Liver (tissue), 9 donors: ENCODE data around the gene FPR1. TPM values are rescaled to one million over a fixed set of nuclear protein-coding genes. Genes with fewer than 3 reads are reported as not detected.

ENCODE experiments used
- DNase-seq: peaks from one replicate; pipeline ENCODE4 v3.0.0-alpha.2; 2017; ENCODE audit warnings: low spot score
- H3K27ac ChIP-seq, 2 donors: one replicate each; pipeline ENCODE4 v1.7.0; 2013; ENCODE audit warnings: inconsistent platforms in 2 of 2, low read length in 2 of 2, control low read depth in 1 of 2, low read depth in 1 of 2, mild to moderate bottlenecking in 1 of 2
- H3K27me3 ChIP-seq, 4 donors: one replicate each; pipeline versions ENCODE4 v1.6.1 to v1.7.0; 2013; ENCODE audit warnings: low read length in 3 of 4, inconsistent platforms in 1 of 4, mild to moderate bottlenecking in 1 of 4, moderate library complexity in 1 of 4; ENCODE audit not compliant: control insufficient read depth in 4 of 4, insufficient read depth in 4 of 4
- H3K36me3 ChIP-seq, 4 donors: one replicate each; pipeline versions ENCODE4 v1.6.1 to v1.7.0; 2013; ENCODE audit warnings: low read length in 3 of 4, mild to moderate bottlenecking in 3 of 4, low read depth in 1 of 4, moderate library complexity in 1 of 4; ENCODE audit not compliant: control insufficient read depth in 4 of 4, insufficient read depth in 3 of 4
- H3K4me1 ChIP-seq, 4 donors: one replicate each; pipeline versions ENCODE4 v1.6.1 to v1.7.0; 2013; ENCODE audit warnings: low read length in 3 of 4, mild to moderate bottlenecking in 3 of 4, moderate library complexity in 1 of 4; ENCODE audit not compliant: control insufficient read depth in 4 of 4, insufficient read depth in 4 of 4
- H3K4me3 ChIP-seq, 3 donors: one replicate each; pipeline versions ENCODE4 v1.6.1 to v1.7.0; 2013; ENCODE audit warnings: low read length in 3 of 3, control low read depth in 1 of 3, low read depth in 1 of 3, mild to moderate bottlenecking in 1 of 3
- H3K9ac ChIP-seq, 2 donors: one replicate each; pipeline ENCODE4 v1.7.0; 2013; ENCODE audit warnings: low read length in 2 of 2, mild to moderate bottlenecking in 2 of 2, moderate library complexity in 2 of 2, control low read depth in 1 of 2, low read depth in 1 of 2
- H3K9me3 ChIP-seq, 4 donors: one replicate each; pipeline versions ENCODE4 v1.6.1 to v1.7.0; 2013; ENCODE audit warnings: low read length in 3 of 4; ENCODE audit not compliant: control insufficient read depth in 4 of 4
- ATF3 ChIP-seq: IDR thresholded peaks from 2 replicates; pipeline ENCODE4 v1.6.1; 2016; ENCODE audit warnings: antibody characterized with exemption
- CTCF ChIP-seq: fragments of 150-350 bp; IDR thresholded peaks from 2 replicates; pipeline ENCODE4 v1.5.1; 2017; ENCODE audit warnings: improper control_type of control experiment, low read depth, low read length; ENCODE audit not compliant: missing input control
- EGR1 ChIP-seq, 2 donors: IDR thresholded peaks; 2 replicates each; pipeline ENCODE4 v1.6.1; 2016 to 2018; ENCODE audit warnings: antibody characterized with exemption in 2 of 2, low read depth in 2 of 2
- FOXA1 ChIP-seq: IDR thresholded peaks from 2 replicates; pipeline ENCODE4 v1.6.1; 2016; ENCODE audit warnings: antibody characterized with exemption
- FOXA2 ChIP-seq: IDR thresholded peaks from 2 replicates; pipeline ENCODE4 v1.6.1; 2016; ENCODE audit warnings: antibody characterized with exemption
- GABPA ChIP-seq, 2 donors: IDR thresholded peaks in 1 of 2; conservative IDR thresholded peaks in 1 of 2; 2 replicates each; pipeline ENCODE4 v1.6.1; 2016; ENCODE audit warnings: antibody characterized with exemption in 2 of 2, mild to moderate bottlenecking in 1 of 2, moderate library complexity in 1 of 2
- HNF4A ChIP-seq, 2 donors: conservative IDR thresholded peaks; 2 replicates each; pipeline ENCODE4 v1.6.1; 2016; ENCODE audit warnings: antibody characterized with exemption in 2 of 2, mild to moderate bottlenecking in 2 of 2
- HNF4G ChIP-seq: IDR thresholded peaks from 2 replicates; pipeline ENCODE4 v1.6.1; 2016; ENCODE audit warnings: antibody characterized with exemption
- JUND ChIP-seq, 2 donors: IDR thresholded peaks; 2 replicates each; pipeline ENCODE4 v1.6.1; 2016; ENCODE audit warnings: antibody characterized with exemption in 2 of 2
- MAX ChIP-seq: IDR thresholded peaks from 2 replicates; pipeline ENCODE4 v1.6.1; 2016; ENCODE audit warnings: antibody characterized with exemption
- NR2F2 ChIP-seq: IDR thresholded peaks from 2 replicates; pipeline ENCODE4 v1.6.1; 2016; ENCODE audit warnings: antibody characterized with exemption
- RAD21 ChIP-seq, 2 donors: IDR thresholded peaks; 2 replicates each; pipeline ENCODE4 v1.6.1; 2016; ENCODE audit warnings: antibody characterized with exemption in 2 of 2, mild to moderate bottlenecking in 2 of 2
- REST ChIP-seq: IDR thresholded peaks from 2 replicates; pipeline ENCODE4 v1.6.1; 2016; ENCODE audit warnings: antibody characterized with exemption, mild to moderate bottlenecking
- RXRA ChIP-seq, 2 donors: IDR thresholded peaks; 2 replicates each; pipeline ENCODE4 v1.6.1; 2017 to 2018; ENCODE audit warnings: antibody characterized with exemption in 2 of 2, mild to moderate bottlenecking in 1 of 2
- SP1 ChIP-seq: IDR thresholded peaks from 2 replicates; pipeline ENCODE4 v1.6.1; 2018; ENCODE audit warnings: antibody characterized with exemption, mild to moderate bottlenecking
- TAF1 ChIP-seq: conservative IDR thresholded peaks from 2 replicates; pipeline ENCODE4 v1.6.1; 2016; ENCODE audit warnings: antibody characterized with exemption, mild to moderate bottlenecking
- YY1 ChIP-seq: IDR thresholded peaks from 2 replicates; pipeline ENCODE4 v1.6.1; 2016; ENCODE audit warnings: antibody characterized with exemption, mild to moderate bottlenecking
- ZBTB33 ChIP-seq: IDR thresholded peaks from 2 replicates; pipeline ENCODE4 v1.6.1; 2016; ENCODE audit warnings: antibody characterized with exemption
- WGBS: extraction: QIAGEN DNeasy Blood & Tissue Kit; methylation state at CpG from one replicate; pipeline ENCODE4 v1.1.7; 2013; 5-methylcytosine and 5-hydroxymethylcytosine counted together
- polyA plus RNA-seq, 2 donors: library from polyadenylated mRNA; stranded (reverse) in 1 of 2; unstranded in 1 of 2; fragments of 200-250 nt in 1 of 2; fragments of >200 nt in 1 of 2; fragmentation: Nextera tagmentation in 1 of 2; extraction: Ambion mirVana in 1 of 2; gene quantifications; one replicate each; pipeline versions ENCODE4 v1.2.1 to v1.2.3, GENCODE V29; 2013 to 2015
- total RNA-seq, 2 donors: library from RNA; depleted of rRNA; stranded (reverse); fragments of >200 nt; gene quantifications; one replicate each; pipeline ENCODE4 v1.2.3, GENCODE V29; 2014
- donor health status: healthy.
- donor health status: healthy.
- donor health status: healthy.
- donor health status: healthy.
- donor health status: healthy.

The FPR1 gene
- total and polyA plus RNA-seq, 4 donors, result 2.7 to 17.0 (median 8.1) TPM

- peak overlapping the region in 1 of 2 donors; percentile 42 for H3K27ac ChIP-seq
- peaks cover 0 to 13% (median 0%) of the 10 kb centered on the region in 4 donors for H3K9me3 ChIP-seq
- H3K4me1 ChIP-seq, result peaks cover 0 to 4% (median 2%) of the 10 kb centered on the region in 4 donors
- WGBS, result 29% methylated on average over 27 of the region's 27 CpGs
- no peak overlapping the region for H3K9ac ChIP-seq
- peaks cover 0 to under 1% (median 0%) of the 10 kb centered on the region in 4 donors for H3K27me3 ChIP-seq
- TF ChIP-seq RAD21 (IDR thresholded peaks at IDR 0.05) (no peak), HNF4A (conservative IDR thresholded peaks at IDR 0.05) (no peak)
- no peak overlapping the region for H3K4me3 ChIP-seq
- no peaks in the 10 kb centered on the region for H3K36me3 ChIP-seq
- peak; percentile 78 for DNase-seq
Observed at GRCh38 chr19:51702103-51702824, 49.4 kb downstream of the FPR1 start.

GRCh38 chr19:51701468-51702100, 50.1 kb downstream of the FPR1 start:
- no peak for DNase-seq
- peaks cover 0 to 3% (median 0%) of the 10 kb centered on the region in 4 donors for H3K27me3 ChIP-seq
- no peak overlapping the region for H3K9ac ChIP-seq
- H3K27ac ChIP-seq, result no peak overlapping the region
- H3K9me3 ChIP-seq, result peaks cover 0 to 13% (median 0%) of the 10 kb centered on the region in 4 donors
- no peaks in the 10 kb centered on the region for H3K36me3 ChIP-seq
- peaks cover 0 to 4% (median 2%) of the 10 kb centered on the region in 4 donors for H3K4me1 ChIP-seq
- H3K4me3 ChIP-seq, result no peak overlapping the region
- WGBS, result 78% methylated on average over 12 of the region's 12 CpGs
- TF ChIP-seq RAD21 (IDR thresholded peaks at IDR 0.05) (no peak), ATF3 (no peak), EGR1 (IDR thresholded peaks at IDR 0.05; ENCODE audit: low read depth in 2 of 2) (no peak), NR2F2 (no peak), JUND (IDR thresholded peaks at IDR 0.05) (no peak), FOXA1 (no peak), FOXA2 (no peak), TAF1 (no peak), RXRA (IDR thresholded peaks at IDR 0.05) (no peak), ZBTB33 (no peak), SP1 (no peak), YY1 (no peak), CTCF (no peak), HNF4G (no peak), REST (no peak), GABPA (IDR thresholded peaks at IDR 0.05 in 1 of 2, conservative IDR thresholded peaks at IDR 0.05 in 1 of 2) (no peak), HNF4A (conservative IDR thresholded peaks at IDR 0.05) (no peak), MAX (no peak)
